ENCODE data around the gene NPLOC4.

Gene NPLOC4

GRCh38 chr17:81616877-81617276 lies 20.0 kb downstream of the NPLOC4 start:
- DNase-seq (ENCODE audit: low read depth), result no peak
- no peak overlapping the region for H3K4me3 ChIP-seq (ENCODE audit: low read length)
- TF ChIP-seq CTCF (IDR thresholded peaks at IDR 0.05; ENCODE audit: insufficient read depth, low read depth, low read length, missing control alignments), result no peak

DNA sequence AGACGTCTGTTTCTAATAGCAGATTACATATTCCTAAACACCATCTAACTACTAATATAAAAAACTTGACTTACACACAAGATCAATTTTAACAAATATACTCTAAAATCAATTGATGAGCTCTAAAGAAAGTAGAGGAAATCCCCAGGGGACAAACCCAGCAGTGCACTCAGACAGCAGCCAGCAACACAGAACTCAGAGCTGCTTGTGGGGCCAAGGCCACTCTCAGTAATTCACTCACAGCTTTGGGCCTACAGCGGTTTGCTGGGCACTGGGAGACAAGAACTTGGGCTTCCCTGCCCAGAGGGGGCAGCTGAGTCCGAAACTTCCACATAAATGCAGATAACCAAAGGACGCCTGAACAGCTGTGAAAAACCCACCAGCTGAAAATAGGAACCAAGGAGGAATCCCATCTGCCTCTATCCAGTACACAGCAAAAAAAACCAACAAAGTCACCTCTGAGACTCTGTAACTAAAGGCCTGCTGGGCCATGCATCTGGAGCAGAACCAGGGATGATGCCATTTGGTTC lies 21.4 kb downstream of the NPLOC4 start:
- H3K4me3 ChIP-seq (ENCODE audit: low read length), result no peak overlapping the region
- no peak for TF ChIP-seq CTCF (IDR thresholded peaks at IDR 0.05; ENCODE audit: insufficient read depth, low read depth, low read length, missing control alignments)
- no peak for DNase-seq (ENCODE audit: low read depth)

DNA sequence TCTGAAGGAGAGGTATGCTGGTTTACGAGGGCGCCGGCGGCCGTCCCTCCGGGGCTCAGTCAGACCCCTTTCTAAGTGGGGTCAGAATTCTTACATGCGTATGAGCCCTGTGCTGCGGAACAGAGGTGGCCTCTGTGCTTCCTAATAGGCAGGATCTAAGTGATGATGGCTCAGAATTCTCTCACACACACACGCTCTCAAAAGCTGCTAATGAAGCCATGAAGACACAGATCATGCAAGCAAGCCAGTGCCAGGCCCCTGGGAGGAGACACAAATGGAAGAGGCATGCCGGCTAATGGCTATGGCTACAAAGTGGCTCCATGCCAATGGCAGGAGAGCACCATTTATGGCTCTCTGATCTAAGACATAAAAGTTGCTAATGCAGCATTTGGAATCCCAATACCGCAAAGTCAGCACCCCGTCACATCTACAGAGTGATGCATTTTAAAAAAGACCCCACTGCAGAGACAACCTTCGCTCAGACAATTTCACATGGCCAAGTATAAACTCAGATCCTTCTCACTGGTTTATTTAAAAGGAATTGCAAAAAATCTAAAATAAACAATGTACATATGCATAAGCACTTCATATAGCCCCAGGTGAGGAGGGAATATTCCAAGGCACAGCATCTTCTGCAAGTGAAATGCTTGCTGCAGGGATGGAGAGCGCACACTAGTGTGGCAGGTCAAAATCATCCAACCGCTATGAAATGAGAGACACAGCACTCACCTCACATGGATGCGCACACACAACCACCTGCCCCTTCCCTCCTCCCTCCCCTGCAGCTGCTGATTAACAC lies 24.5 kb downstream of the NPLOC4 start:
- no peak overlapping the region for H3K4me3 ChIP-seq (ENCODE audit: low read length)
- no peak for TF ChIP-seq CTCF (IDR thresholded peaks at IDR 0.05; ENCODE audit: insufficient read depth, low read depth, low read length, missing control alignments)
- no peak for DNase-seq (ENCODE audit: low read depth)

DNA sequence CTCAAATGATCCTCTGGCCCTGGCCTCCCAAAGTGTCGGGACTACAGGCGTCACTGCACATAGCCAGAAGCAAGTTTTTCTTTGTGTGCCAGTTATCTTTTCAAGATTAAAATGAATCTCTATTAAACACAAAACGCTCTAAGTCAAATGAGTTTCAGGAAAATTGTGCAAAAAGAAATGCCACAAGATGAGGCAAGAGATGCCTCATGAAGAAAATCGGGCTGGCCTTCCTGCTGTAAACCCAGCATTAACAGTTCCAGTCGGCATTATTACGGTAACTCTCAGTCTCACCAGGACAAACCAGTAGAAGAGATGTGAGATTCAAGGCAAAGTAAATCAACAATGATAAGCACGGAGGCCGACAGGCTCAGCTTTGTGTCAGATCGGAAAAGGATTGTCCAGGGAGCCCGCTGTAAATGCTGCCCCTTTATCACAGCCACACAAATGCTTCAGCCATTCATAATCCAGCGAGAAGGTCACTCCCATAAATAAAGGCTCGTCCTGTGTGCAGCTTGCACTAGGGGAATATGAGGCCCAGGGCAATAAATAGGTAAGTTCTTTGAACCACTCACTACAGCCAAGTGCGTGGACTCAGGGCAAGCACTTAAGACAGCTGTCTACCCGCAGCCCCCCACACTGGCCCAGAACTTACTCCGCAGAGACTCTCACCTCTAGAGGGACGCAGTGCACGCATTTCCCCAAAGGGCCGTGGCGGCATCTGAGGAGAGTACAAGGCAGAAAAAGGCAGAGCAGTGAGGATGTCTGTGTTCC lies 27.2 kb downstream of the NPLOC4 start:
- no peak overlapping the region for H3K4me3 ChIP-seq (ENCODE audit: low read length)
- TF ChIP-seq CTCF (IDR thresholded peaks at IDR 0.05; ENCODE audit: insufficient read depth, low read depth, low read length, missing control alignments), result no peak
- DNase-seq (ENCODE audit: low read depth), result no peak

- DNase-seq (ENCODE audit: low read depth), result peak; percentile 9
Observed at GRCh38 chr17:81608605-81609004, 28.3 kb downstream of the NPLOC4 start.

DNA sequence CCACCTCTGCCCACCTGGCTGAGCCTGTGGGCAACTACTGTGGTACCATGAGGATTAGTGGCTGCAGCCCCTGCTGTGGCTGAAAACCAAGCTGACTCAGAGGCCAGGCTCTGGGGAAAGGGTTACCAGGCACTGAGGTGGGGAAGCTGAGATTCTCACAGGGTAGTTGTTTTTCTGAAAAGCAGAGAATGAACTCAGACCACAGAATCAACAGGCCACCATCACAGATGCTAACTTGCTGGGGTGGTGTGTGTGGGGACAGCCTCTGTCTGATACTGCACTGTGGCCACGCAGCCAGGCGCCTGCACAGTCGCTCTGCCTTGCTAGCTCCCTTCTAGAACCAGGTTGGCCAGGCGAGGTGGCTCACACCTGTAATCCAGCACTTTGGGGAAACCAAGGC lies 28.8 kb downstream of the NPLOC4 start:
- TF ChIP-seq CTCF (IDR thresholded peaks at IDR 0.05; ENCODE audit: insufficient read depth, low read depth, low read length, missing control alignments), result no peak
- H3K4me3 ChIP-seq (ENCODE audit: low read length), result no peak overlapping the region
- DNase-seq (ENCODE audit: low read depth), result no peak

More at GRCh38 chr17:81608605-81609004, 28.3 kb downstream of the NPLOC4 start:
- H3K4me3 ChIP-seq (ENCODE audit: low read length), result no peak overlapping the region
- TF ChIP-seq CTCF (IDR thresholded peaks at IDR 0.05; ENCODE audit: insufficient read depth, low read depth, low read length, missing control alignments), result no peak

All from epithelial cell of esophagus (primary cell).